KMS-11 (cell line): ENCODE measurements around the gene TGFB3.
"Not testable (repeated sequence)": the region's sequence is repeated elsewhere in the genome, so short reads cannot be mapped to it uniquely, and the experiment has no call there.

Source experiments
- H2AFZ ChIP-seq: fragments of 200-600 bp; sonication (generic); 2 replicates; pipeline ENCODE4 v1.6.1; 2016; ENCODE audit warnings: antibody characterized with exemption, mixed run types, low read depth
- H3K27ac ChIP-seq: fragments of 200-600 bp; sonication (generic); 2 replicates; pipeline ENCODE4 v1.6.1; 2016; ENCODE audit warnings: mild to moderate bottlenecking, mixed run types
- H3K27me3 ChIP-seq: fragments of 200-600 bp; sonication (generic); 2 replicates; pipeline ENCODE4 v1.6.1; 2017; ENCODE audit warnings: mild to moderate bottlenecking, low read depth, mixed run types, moderate library complexity; ENCODE audit not compliant: insufficient read depth
- H3K36me3 ChIP-seq: fragments of 200-600 bp; sonication (generic); 2 replicates; pipeline ENCODE4 v1.6.1; 2017; ENCODE audit warnings: mild to moderate bottlenecking, mixed run types; ENCODE audit not compliant: insufficient read depth
- H3K4me1 ChIP-seq: fragments of 200-600 bp; sonication (generic); 2 replicates; pipeline ENCODE4 v1.6.1; 2016; ENCODE audit warnings: mild to moderate bottlenecking, low read depth, mixed run types; ENCODE audit not compliant: poor library complexity, severe bottlenecking
- H3K4me2 ChIP-seq: fragments of 200-600 bp; sonication (generic); 2 replicates; pipeline ENCODE4 v1.7.0; 2016; ENCODE audit warnings: mild to moderate bottlenecking, mixed run types
- H3K4me3 ChIP-seq: fragments of 200-600 bp; sonication (generic); IDR thresholded peaks from 2 replicates; pipeline ENCODE4 v1.6.1; 2017; ENCODE audit warnings: low read depth, low read length, mixed read lengths; ENCODE audit not compliant: insufficient read depth
- H3K79me2 ChIP-seq: fragments of 200-600 bp; sonication (generic); 2 replicates; pipeline ENCODE4 v1.6.1; 2016; ENCODE audit warnings: low read depth, mixed run types; ENCODE audit not compliant: insufficient read depth
- H3K9ac ChIP-seq: fragments of 200-600 bp; sonication (generic); 2 replicates; pipeline ENCODE4 v1.6.1; 2016; ENCODE audit warnings: mild to moderate bottlenecking, mixed run types
- H4K20me1 ChIP-seq: fragments of 200-600 bp; sonication (generic); 2 replicates; pipeline ENCODE4 v1.6.1; 2016; ENCODE audit warnings: mild to moderate bottlenecking, mixed run types; ENCODE audit not compliant: insufficient read depth
- TF ChIP-seq, protein P1 (sequence below): fragments of 200-600 bp; sonication (generic); conservative IDR thresholded peaks from 2 replicates; pipeline ENCODE4 v1.6.1; 2017; ENCODE audit warnings: low read depth, mild to moderate bottlenecking, antibody characterized with exemption, low read length, moderate library complexity, mixed read lengths

Gene TGFB3

GRCh38 chr14:76011930-76012329 is 30.1 kb upstream of the TGFB3 start:
- H3K79me2 ChIP-seq = no peaks in the 10 kb centered on the region
- no peak overlapping the region for H3K27ac ChIP-seq
- no peaks in the 10 kb centered on the region for H4K20me1 ChIP-seq
- H3K36me3 ChIP-seq = no peaks in the 10 kb centered on the region
- H3K4me1 ChIP-seq = no peaks in the 10 kb centered on the region
- H2AFZ ChIP-seq = no peak overlapping the region
- H3K27me3 ChIP-seq = no peaks in the 10 kb centered on the region
- H3K4me3 ChIP-seq = no peak overlapping the region
- H3K9ac ChIP-seq = no peak overlapping the region
- no peak overlapping the region for H3K4me2 ChIP-seq
- TF ChIP-seq, protein P1, sequence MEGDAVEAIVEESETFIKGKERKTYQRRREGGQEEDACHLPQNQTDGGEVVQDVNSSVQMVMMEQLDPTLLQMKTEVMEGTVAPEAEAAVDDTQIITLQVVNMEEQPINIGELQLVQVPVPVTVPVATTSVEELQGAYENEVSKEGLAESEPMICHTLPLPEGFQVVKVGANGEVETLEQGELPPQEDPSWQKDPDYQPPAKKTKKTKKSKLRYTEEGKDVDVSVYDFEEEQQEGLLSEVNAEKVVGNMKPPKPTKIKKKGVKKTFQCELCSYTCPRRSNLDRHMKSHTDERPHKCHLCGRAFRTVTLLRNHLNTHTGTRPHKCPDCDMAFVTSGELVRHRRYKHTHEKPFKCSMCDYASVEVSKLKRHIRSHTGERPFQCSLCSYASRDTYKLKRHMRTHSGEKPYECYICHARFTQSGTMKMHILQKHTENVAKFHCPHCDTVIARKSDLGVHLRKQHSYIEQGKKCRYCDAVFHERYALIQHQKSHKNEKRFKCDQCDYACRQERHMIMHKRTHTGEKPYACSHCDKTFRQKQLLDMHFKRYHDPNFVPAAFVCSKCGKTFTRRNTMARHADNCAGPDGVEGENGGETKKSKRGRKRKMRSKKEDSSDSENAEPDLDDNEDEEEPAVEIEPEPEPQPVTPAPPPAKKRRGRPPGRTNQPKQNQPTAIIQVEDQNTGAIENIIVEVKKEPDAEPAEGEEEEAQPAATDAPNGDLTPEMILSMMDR = no peak

DNA sequence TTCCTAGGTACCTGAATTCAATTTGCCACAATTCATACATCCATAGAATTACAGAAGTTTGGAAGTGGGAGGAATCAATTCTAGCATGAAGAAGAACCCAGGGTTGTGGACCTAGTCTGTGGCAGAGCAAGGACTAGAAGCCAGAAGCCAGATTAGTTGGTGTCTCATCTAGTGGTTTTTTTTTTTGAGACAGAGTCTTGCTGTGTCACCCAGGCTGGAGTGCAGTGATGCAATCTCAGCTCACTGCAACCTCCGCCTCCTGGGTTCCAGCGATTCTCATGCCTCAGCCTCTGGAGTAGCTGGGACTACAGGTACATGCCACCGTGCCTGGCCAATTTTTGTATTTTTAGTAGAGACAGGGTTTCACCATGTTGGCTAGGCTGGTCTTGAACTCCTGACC is 27.8 kb upstream of the TGFB3 start:
- H3K36me3 ChIP-seq, H4K20me1 ChIP-seq, H3K79me2 ChIP-seq, H3K9ac ChIP-seq, H3K4me3 ChIP-seq, H3K27ac ChIP-seq, H2AFZ ChIP-seq, H3K4me1 ChIP-seq, H3K27me3 ChIP-seq, H3K4me2 ChIP-seq: not testable (repeated sequence)

DNA sequence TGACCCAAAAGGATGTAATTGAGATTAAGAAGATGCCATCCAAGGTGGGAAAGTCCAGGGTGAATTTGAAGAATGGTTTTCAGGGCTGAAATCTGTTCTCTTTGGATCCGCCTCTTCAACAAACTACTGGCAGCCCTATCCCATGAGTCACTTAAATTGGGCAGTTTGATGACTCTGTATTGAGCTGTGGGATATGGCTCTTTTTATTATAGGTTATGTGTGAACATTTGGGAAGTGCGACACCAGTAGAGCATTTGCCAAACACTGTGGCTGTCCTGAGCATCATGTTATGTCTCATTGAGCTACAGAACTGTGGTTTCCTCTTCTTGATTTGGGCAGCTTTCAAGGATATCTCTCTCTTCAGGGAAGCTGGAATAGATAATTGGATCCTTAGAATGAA is 26.1 kb upstream of the TGFB3 start:
- Histone ChIP-seq H4K20me1 (no peaks in the 10 kb centered on the region), H3K27me3 (no peaks in the 10 kb centered on the region), H3K36me3 (no peaks in the 10 kb centered on the region), H3K4me2 (no peak overlapping the region), H3K4me3 (no peak overlapping the region), H3K27ac (no peak overlapping the region), H3K79me2 (no peaks in the 10 kb centered on the region), H3K4me1 (no peaks in the 10 kb centered on the region), H2AFZ (no peak overlapping the region), H3K9ac (no peak overlapping the region)
- TF ChIP-seq, protein P1 = no peak

GRCh38 chr14:76007379-76007778 is 25.6 kb upstream of the TGFB3 start:
- Histone ChIP-seq H3K4me3 (no peak overlapping the region), H3K79me2 (no peaks in the 10 kb centered on the region), H3K9ac (no peak overlapping the region), H3K27me3 (no peaks in the 10 kb centered on the region), H3K4me2 (no peak overlapping the region), H4K20me1 (no peaks in the 10 kb centered on the region), H3K27ac (no peak overlapping the region), H3K36me3 (no peaks in the 10 kb centered on the region), H2AFZ (no peak overlapping the region), H3K4me1 (no peaks in the 10 kb centered on the region)
- TF ChIP-seq, protein P1 = no peak

GRCh38 chr14:76006253-76006652 is 24.5 kb upstream of the TGFB3 start:
- no peak overlapping the region for H3K27ac ChIP-seq
- H3K4me3 ChIP-seq = no peak overlapping the region
- H3K36me3 ChIP-seq = no peaks in the 10 kb centered on the region
- H3K4me1 ChIP-seq = no peaks in the 10 kb centered on the region
- no peaks in the 10 kb centered on the region for H3K27me3 ChIP-seq
- TF ChIP-seq, protein P1 = no peak
- no peak overlapping the region for H3K4me2 ChIP-seq
- no peaks in the 10 kb centered on the region for H3K79me2 ChIP-seq
- H4K20me1 ChIP-seq = no peaks in the 10 kb centered on the region
- H2AFZ ChIP-seq = no peak overlapping the region
- H3K9ac ChIP-seq = no peak overlapping the region
